ENCODE results near the gene MYL4.
"Not testable (repeated sequence)": the region's sequence is repeated elsewhere in the genome, so short reads cannot be mapped to it uniquely, and the experiment has no call there.

MYL4 gene

DNA sequence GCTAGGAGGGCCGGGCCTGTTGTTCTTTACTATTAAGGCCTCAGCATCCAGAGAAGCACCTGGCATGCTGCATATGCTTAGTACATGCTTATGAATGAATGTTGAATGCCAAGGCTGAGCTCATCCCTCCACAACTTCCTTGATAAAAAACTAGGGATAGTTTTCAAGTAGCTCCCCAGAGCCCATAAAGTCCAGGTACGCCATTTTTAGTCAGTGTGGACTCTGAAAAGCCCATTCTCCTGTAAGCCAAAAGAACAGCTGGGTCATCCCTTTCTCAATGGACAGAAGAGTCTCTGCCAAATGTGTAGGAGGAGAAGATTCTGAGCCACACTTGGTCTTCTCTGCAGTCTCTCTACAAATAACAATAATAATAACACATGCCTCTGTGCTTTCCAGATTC, 35.5 kb downstream of the MYL4 start:
- DNase-seq, result no peak

DNA sequence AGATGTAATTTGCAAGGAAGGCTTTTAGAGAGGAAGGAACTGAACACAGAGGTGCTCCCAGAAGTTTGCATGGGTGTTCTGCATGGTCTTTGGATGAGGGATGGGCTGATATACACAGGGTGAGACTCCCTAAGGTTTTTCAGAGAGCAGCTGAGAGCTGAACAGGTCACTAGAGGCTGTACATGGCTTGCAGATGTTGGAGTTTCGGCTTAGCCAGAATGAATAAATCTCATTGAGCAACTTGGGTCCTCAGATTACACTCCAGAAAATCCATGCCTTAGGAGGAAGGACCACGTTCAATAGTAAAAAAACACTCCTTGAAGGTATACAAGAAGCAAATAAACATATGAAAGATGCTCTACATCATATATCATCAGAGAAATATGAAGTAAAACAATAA, 37.0 kb downstream of the MYL4 start:
- DNase-seq, result no peak

DNA sequence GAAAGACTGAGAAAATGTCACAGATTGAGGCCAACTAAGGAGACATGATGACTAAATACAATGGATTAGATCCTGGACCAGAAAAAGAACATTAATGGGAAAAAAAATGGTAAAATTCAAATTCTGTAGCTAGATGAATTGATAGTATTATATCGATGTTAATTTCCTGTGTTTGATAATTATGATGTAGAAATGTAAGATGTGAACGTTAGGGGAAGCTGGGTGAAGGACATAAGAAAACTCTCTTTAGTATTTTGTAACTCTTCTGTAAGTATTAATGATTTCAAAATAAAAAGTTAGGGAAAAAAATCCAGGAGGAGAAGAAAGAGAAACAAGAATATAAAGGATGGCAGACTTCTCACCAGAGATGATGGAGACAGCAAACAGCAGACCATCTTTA, 41.7 kb downstream of the MYL4 start:
- no peak for DNase-seq

DNA sequence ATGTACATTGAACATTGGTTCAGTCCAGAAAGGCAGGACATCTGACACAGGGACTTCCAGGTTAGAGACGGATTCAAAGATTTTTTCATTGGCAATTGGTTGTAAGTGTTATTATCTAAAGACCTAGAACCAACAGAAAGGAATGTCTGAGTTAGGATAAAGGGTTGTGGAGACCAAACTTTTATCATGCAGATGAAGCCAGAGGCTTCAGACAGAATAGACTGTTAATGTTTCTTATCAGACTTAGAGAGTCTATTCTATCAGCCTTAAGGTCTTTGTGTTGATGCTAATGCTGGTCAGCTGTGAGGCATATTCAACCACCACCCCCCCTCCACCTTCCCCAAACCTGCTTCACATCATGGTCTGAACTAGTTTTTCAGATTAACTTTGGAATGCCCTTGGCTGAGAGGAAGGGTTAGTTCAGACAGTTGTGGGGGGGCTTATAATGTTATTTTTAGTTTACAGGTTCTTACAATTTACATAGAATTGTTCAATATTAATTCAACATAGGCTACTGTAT, 42.3 kb downstream of the MYL4 start:
- peak; percentile 48 for DNase-seq

DNA sequence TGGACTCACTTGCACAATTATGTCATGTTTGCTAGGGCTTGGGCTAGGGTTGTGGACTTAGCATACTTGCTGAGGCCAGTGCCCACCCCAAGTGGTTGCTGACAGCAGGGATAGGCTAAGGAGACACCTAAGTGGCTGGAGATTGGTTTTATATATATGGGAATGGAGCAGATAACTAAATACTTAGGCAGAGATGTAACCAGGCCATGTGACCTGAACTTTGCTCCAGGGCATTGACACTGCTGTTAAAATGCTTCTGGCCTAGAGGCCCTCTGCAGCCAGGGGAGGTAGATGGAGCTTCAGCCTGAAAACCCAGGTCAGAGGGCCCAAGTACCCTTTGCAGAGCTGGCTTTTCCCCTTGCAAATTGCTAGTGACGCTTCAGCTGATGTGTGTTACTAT, 43.1 kb downstream of the MYL4 start:
- DNase-seq, result no peak

DNA sequence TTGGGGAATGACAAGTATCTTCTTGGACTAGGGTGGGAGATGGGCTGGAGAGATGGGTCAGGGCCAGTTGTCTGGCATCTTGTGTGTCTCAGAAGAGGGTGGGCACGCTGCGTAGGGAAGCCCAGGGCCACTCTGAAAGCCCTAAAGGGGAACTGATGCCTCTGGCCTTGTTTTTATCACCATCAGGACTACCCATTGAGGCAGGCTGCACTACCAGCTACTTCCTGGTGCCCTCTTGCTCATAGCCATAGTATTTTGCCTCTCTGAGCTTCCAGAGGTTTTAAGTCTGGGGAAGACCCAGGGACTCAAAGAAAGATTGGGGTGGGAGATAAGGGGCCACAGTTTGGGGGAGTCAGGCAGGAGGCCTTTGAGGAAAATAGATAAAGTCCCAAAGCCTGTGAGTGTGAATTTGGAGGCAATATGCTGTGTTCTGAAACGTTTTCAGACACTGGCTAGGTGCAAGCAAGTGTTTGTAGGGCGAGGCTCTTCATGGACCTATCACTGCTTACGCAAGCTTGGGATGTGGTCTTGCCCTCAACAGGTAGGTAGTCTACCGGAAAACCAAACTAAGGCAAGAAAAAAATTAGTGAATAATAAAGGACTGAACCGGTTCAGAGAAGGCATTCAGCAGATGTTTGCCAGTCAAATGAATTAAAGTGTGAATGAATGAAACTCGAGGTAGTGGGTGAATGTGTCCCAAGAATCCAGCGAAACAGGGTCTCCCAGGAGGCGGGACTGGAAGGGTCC, 43.8 kb downstream of the MYL4 start:
- peak; percentile 32 for DNase-seq

DNA sequence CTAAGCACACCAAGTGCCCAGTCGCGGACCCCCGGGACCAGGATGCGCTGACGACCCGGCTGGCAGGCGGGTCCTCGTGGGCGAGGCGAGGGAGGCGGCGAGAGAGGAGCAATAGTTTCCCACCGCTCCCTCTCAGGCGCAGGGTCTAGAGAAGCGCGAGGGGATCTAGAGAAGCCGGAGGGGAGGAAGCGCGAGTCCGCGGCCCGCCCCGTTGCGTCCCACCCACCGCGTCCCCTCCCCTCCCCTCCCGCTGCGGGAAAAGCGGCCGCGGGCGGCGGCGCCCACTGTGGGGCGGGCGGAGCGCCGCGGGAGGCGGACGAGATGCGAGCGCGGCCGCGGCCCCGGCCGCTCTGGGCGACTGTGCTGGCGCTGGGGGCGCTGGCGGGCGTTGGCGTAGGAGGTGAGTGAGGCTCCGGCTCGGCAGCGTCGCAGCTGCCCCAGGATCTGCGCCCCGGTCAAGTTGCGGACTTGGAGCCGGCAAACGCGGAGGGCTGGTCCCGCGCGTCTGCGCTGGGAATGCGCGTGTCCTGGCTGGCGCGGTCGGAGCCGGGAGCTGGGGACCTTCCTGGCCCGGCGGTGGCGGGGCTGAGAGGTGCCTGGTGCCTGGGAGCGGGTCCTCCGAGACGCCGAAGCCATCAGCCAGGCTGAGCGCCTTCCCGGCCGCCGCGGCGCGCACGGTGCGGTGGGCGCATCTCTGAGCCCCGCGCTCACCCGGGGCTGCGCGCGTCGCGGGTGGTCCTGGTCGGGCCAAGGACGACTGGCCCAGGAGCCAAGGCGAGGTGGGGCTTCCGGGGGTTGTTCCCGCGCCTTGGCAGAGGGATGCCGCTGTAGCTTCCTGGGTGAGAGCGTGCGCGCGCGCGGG, 44.6 kb downstream of the MYL4 start, which contains the start of gene ITGB3:
Gene ITGB3, plus strand, starts transcription at position 287 of the 862 bp plus-strand sequence. Its CDS starts 35 bp downstream, at position 322.
- peak; percentile 85 for DNase-seq

DNA sequence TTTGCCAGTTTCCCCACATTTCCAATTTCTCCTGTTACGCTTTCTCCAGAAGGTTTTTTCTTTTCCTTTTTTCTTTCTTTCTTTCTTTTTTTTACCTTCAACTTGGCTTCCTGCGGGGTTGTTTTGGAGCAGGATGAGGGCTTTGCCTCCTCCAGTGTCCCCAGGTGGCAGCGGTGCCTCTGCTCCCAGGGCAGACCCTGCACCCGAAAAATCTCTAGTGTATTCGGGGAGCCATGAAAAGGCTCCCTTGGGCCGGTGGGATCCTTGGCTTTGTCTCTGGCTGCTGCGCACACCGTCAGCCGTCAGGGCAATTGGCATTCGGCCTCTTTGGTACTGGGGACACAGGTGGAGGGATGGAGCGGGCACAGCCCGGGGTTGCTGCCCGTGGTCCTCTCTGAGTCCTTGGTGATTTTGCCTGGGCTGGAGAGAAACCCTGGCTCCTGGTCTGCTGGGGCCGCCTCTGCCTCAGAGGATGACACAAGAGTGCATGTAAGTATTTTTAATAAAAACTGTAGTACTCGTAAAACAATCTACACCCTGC, 45.3 kb downstream of the MYL4 start:
- DNase-seq, result no peak

DNA sequence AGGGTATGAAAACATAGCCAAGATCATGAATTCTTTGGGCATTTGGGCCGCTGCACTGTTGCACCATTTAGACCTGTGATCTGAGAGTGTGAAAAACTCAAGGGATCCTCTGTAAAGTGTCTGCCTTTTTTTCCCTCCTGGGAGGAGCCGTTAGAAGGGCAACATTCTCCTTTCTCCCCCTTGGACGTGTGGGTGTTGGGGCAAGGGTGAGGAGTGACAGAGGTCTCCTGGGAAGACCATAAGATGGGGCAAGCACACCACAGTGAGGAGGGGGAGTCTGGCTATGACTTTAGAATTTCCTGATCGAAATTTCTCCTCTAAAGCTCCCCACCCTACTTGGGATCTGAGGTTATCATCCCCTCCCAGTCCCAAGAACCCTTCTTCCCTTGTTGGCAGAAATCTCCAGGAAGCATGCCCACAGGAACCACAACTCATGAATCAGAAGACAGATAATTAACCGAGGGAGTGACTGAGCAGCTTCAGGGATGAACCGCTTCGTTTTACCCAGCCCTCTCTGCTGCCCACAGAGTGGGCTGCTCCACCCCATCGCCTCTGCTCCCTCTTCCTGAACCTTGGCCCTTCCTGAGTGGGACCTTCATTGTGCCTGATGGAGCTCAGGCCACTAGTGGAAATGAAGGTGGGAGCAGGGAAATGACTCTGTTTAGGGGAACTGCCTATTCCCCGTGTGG, 48.6 kb downstream of the MYL4 start:
- peak; percentile 71 for DNase-seq

DNA sequence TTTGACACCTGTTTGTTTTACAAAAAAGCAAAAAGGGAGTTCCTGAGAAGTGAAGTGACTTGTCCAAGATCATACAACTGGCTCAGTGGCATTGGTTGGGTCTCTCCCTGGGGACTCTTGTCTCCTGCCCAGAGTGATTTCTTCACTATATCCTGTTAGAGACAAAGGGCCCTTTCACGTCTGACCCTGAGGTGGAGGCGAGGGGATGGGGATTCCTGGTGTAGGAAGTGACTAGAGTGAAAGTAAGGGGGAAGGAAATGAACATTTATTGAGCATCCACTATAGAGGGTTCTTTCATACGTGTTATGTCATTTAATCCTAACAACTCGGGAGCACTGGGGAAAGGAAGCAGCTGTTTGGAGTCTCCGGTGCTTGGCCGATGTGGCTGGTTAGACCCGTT, 53.4 kb downstream of the MYL4 start:
- DNase-seq, result no peak

DNA sequence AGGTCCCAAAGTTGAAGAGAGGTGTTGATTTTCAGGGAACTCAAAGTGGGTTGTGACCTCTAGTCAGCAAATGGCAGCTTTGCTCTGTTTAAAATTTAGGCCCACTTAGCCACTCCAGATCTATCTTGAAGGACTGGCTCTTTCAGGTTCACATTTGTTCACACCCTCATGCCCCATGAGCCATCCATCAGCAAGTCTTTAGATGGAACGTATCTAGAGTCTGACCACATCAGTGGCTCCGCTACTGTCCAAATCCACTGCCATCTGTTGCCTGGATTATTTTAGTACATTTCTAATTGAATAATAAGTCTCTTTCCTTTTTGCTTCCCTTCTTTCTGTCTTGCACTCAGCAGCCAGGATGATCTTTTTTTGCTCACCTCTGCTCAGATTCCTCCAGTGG, 55.0 kb downstream of the MYL4 start:
- no peak for DNase-seq

DNA sequence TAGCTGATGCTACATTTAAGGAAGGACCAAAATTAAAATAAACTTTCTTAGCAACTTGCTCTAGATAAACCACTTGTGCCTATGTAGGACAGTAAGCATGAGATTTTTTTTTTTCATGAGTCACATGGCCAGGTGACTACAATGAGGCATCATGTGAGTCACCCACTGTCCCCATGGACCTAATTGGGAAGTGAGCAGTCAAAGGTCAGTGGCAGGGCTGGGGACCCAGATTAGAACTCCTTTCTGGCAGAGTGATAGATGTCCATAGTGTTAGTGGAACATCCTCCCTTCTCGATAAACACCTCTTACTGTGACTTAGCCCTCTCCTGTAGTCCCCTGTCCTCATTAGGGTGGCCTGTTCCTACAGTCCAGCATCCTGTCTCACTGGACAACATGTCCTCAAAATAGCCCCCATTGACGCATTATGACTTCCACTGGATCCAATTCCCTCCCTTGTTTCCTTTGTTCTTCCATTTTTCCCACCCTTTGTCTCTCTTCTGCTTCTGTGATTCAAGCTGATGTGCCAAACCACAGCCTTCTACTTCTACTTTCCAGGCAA, 56.9 kb downstream of the MYL4 start:
- no peak for DNase-seq

DNA sequence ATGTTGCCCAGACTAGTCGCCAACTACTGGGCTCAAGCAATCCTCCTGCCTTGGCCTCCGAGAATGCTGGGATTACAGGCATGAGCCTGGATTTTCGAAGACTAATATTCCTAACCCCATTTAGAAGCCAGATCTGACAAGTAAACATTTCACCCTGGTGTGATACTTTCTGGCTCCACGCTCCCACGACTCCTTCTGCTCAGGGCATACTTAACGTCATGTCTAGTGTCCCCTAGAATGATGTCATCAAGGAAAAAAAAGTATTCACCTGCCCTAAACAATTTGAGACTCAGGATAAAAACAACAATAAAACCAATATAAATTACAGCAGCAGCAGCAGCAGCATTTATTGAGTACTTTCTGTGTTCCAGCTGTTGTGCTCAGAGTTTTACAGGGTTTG, 57.6 kb downstream of the MYL4 start:
- DNase-seq, result no peak

DNA sequence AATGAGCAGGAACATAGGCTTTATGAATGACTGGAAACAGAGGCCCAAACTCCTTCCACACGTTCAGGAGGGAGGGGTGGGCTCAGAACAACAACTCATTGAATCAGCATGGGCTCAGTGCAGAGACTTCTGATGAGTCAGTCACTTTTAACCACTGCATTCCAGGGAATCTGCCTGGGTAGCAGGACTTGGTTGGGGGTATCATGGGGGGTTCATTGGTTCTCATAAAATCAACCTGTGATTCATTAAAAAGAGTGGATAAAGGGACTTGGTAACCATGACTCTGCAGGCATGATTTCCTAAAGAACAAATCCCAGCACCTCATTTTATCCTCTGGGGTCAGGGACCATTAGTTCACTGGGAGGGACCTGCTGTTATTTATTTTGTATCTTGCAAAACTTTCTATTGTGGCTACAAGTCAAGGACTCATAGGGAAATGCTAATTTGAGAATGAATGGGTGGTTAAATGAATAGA, 58.2 kb downstream of the MYL4 start:
- DNase-seq, result no peak

DNA sequence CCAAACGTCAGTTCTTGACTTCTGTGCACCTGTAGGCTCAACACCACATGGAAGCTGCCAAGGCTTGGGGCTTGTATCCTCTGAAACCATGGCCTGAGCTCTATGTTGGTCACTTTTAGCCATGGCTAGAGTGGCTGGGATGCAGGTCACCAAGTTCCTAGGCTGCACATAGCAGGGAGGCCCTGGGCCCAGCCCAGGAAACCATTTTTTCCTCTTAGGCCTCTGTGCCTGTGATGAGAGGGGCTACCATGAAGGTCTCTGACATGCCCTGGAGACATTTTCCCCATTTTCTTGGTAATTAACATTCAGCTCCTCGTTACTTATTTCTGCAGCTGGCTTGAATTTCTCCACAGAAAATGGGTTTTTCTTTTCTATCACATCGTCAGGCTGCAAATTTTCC, 59.8 kb downstream of the MYL4 start:
- not testable (repeated sequence) for DNase-seq

DNA sequence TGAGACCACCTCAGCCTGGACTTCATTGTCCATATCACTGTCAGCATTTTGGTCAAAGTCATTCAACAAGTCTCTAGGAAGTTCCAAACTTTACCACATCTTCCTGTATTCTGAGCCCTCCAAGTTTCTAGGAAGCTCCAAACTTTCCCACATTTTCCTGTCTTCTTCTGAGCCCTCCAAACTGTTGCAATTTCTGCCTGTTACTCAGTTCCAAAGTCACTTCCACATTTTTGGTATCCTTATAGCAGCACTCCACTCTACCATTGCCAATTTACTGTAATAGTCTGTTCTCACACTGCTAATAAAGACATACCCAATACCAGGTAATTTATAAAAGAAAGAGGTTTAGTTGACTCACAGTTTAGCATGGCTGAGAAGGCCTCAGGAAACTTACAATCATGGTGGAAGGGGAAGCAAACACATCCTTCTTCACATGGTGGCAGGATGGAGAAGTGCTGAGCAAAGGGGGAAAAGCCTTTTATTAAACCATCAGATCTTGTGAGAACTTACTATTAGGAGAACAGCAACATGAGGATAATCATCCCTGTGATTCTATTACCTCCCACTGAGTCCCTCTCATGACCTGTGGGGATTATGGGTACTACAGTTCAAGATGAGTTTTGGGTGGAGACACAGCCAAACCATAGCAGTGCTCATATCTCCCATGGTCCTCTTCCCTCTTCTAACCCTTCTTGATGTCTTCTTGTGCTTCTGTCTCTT, 60.6 kb downstream of the MYL4 start:
- DNase-seq, result not testable (repeated sequence)

DNA sequence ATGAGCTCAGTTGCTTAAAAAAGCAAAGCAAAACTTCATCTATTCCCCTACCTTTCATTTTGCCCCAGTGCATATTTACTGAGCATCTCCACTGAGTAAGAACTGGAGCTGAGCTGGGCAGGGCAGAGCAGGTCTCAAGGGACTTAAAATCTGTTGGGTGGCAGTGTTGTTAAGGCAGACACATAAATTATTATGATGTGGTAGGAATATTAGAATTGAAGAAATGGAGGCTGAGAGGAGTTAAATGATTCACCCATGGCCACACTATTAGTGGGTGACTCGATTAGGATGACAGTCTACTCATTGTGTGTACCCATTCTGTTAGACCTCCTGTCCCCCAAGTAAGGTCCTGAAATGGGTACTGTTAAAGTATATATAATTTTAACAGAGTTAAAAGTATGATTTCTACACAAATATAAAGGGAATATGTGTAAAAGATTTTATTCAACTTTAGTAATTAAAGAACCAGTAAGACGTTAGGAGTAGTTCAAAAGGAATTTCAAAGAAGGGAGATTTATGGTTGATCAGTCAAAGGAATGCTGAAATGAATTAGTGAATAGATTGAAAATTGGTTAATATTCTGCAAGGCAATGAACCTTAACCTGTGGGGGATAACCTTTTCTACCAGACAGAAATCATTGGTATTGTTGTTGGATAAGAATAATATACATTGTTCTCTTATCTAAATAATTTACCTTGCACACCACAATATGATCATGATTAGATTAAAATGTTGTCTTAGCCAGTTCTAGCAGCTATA, 62.0 kb downstream of the MYL4 start:
- DNase-seq, result no peak

DNA sequence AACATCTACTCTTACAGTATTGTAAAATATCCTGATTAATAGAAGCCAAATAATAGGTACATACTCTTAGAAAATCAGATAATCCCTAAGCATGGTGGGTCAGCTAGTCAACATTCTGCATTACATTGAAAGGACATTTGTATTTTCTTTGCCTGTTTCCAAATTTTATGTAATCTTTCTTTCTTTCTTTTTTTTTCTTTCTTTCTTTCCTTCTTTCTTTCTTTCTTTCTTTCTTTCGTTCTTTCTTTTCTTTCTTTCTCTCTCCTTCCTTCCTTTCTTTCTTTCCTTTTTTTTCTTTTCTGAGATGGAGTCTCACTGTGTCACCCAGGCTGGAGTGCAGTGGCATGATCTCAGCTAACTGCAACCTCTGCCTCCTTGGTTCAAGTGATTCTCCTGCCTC, 63.3 kb downstream of the MYL4 start:
- no peak for DNase-seq

DNA sequence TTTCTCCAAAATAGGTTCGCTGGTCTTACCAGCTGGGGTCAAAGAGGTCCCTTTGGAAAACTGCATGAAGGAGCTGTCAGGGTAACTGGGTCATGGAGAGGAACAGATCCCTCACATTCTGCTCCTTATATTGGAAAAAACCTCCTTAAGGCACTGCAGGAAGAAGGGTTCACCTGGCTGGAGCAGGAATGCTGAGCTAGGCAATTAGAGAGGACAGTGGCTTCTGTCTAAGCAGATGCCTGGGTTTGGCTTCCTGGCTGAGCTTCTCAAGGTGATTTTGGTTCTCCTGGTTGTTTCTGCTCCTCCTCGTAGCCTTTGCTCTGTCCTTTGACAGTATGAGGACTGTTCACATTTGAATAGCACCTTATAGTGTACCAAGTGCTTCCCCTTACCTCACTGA, 64.1 kb downstream of the MYL4 start:
- DNase-seq, result no peak
